GM06990 (cell line): ENCODE results near the gene CPED1.

Experiments used
- DNase-seq: peaks from one replicate; pipeline ENCODE4 v3.0.0-alpha.2; 2011; ENCODE audit not compliant: insufficient read length; ENCODE audit errors: extremely low read depth
- H3K27me3 ChIP-seq: replicated peaks from 2 replicates; pipeline ENCODE4 v1.6.0; 2011; ENCODE audit warnings: low read length; ENCODE audit not compliant: control insufficient read depth, insufficient read depth
- H3K36me3 ChIP-seq: 2 replicates; pipeline ENCODE4 v1.5.1; 2011; ENCODE audit warnings: low read length; ENCODE audit not compliant: control insufficient read depth, insufficient read depth
- H3K4me3 ChIP-seq: replicated peaks from 2 replicates; pipeline ENCODE4 v1.5.1; 2011; ENCODE audit warnings: low read depth, mild to moderate bottlenecking, control low read depth, low read length
- TF ChIP-seq, protein P1 (sequence below): IDR thresholded peaks from 2 replicates; pipeline ENCODE4 v1.5.1; 2011; ENCODE audit warnings: low read length, control low read depth, mild to moderate bottlenecking, inconsistent platforms; ENCODE audit not compliant: insufficient read depth, poor library complexity, severe bottlenecking

Gene CPED1

DNA sequence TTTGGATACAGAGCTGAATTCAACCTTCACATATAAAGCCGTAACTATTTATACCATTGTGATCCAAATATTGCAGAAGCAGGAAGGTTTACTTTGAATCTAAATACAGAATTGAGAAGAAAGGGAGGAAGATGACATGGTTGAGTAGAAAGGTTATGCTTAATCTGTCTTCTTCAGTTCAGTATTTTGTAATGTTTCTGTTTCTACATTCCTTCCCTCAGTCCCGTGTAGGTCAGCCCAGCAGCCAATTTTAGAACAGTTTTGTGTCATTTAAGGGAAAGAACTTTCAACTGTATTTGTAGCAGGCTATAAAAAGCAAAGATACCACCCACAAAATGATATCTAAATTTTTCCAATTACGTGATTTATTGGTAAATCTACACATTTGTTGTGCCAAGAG is 97.4 kb downstream of the CPED1 start:
- H3K27me3 ChIP-seq: no peaks in the 10 kb centered on the region
- H3K36me3 ChIP-seq: no peaks in the 10 kb centered on the region
- no peak for DNase-seq
- TF ChIP-seq, protein P1, sequence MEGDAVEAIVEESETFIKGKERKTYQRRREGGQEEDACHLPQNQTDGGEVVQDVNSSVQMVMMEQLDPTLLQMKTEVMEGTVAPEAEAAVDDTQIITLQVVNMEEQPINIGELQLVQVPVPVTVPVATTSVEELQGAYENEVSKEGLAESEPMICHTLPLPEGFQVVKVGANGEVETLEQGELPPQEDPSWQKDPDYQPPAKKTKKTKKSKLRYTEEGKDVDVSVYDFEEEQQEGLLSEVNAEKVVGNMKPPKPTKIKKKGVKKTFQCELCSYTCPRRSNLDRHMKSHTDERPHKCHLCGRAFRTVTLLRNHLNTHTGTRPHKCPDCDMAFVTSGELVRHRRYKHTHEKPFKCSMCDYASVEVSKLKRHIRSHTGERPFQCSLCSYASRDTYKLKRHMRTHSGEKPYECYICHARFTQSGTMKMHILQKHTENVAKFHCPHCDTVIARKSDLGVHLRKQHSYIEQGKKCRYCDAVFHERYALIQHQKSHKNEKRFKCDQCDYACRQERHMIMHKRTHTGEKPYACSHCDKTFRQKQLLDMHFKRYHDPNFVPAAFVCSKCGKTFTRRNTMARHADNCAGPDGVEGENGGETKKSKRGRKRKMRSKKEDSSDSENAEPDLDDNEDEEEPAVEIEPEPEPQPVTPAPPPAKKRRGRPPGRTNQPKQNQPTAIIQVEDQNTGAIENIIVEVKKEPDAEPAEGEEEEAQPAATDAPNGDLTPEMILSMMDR: no peak
- H3K4me3 ChIP-seq: no peak overlapping the region

DNA sequence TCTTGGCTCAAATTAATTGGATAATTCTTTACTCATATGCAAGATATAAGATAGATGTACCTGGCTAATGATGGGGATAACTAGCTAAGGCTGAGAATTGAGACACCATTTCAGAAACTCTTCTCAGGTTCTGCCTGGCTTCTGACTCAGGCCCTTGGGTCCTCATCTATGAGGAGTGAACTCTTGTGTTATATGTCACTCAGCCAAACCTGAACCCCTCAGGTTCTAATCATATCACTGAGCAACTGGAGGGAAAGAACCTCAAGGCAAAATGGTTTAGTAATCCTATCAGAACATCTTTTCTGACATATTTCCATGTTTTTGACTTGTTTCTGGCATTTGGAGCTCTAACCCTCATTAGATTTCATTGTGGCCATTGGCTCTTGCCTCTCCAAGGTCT is 100.4 kb downstream of the CPED1 start:
- Histone ChIP-seq H3K27me3 (no peaks in the 10 kb centered on the region), H3K36me3 (no peaks in the 10 kb centered on the region), H3K4me3 (no peak overlapping the region)
- TF ChIP-seq, protein P1: no peak
- no peak for DNase-seq

DNA sequence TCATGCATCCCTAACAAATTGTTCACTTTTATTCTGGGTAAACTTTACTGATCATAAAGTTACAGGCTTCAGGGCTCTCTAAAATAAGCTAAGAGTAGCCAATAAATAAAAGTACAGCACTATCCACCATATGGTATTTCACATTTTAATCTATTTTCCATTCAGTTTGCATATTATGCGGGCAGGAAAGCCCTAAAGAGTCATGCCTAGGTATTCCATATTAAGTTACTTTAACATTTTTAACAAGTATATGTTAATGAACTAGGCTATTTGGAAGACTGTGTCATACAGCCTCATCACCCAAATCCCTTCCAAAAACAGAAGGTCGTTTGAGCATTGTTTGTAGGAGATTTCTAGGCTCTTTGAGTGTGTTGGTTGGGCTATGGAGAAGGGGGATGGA is 106.3 kb downstream of the CPED1 start:
- TF ChIP-seq, protein P1: no peak
- H3K4me3 ChIP-seq: no peak overlapping the region
- DNase-seq: no peak
- no peaks in the 10 kb centered on the region for H3K36me3 ChIP-seq
- H3K27me3 ChIP-seq: no peaks in the 10 kb centered on the region

DNA sequence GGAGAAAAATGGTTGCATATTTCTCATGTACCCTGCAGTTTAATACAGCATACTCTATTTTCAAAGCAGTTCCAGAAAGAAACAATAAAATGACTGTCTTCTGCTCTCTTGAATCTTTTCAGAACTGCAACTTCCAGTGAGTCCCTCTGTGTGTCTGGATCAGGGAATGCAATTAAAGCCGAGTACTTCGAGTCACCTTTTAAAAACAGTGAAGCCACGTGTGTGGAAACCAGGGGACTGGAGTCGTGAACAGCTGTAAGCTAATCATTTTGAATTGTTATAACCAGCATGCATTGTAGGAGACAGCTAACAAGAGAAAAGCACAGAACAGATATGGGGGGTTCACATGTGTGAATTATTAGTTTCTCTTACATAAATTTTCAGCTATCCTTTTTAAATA is 109.1 kb downstream of the CPED1 start:
- H3K36me3 ChIP-seq: no peaks in the 10 kb centered on the region
- DNase-seq: no peak
- no peaks in the 10 kb centered on the region for H3K27me3 ChIP-seq
- no peak overlapping the region for H3K4me3 ChIP-seq
- TF ChIP-seq, protein P1: no peak

DNA sequence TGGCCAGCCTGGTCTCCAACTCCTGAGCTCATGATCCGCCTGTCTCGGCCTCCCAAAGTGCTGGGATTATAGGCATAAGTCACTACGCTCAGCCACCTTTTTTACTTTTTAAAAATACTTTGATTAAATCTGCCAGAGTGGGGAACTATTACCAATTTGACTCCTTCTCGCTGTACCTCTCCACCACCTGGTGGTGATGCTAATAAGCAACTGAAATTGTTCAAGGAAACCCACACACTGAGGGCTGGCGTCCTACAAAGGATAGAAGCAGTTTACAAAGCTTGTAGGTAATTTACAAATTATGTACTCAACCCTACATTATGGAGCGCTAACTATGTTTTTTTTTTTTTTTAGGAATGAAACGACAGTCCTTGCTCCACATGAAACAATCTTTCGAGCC is 111.1 kb downstream of the CPED1 start:
- TF ChIP-seq, protein P1: peak; percentile 28
- Histone ChIP-seq H3K4me3 (no peak overlapping the region), H3K27me3 (no peaks in the 10 kb centered on the region), H3K36me3 (no peaks in the 10 kb centered on the region)
- DNase-seq: no peak

DNA sequence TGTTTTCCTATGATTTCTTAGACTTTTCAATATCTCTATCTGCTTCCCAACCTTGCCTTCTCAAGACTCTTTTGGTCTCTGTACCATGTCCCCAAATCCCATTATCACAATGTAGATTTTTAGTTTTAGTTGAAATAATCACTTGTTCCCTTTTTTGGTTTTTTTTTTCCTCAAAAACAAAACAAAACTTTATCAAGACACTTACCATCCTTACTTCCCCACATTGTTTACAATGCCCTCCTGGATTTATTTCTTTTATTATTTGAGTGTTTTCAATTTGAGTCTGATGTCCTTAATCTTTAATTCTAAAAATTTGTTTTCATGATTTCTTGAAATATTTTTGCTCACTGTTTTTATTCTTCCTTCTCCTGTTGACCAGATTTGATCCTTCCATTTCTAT is 112.6 kb downstream of the CPED1 start:
- DNase-seq: no peak
- H3K4me3 ChIP-seq: no peak overlapping the region
- H3K27me3 ChIP-seq: no peaks in the 10 kb centered on the region
- TF ChIP-seq, protein P1: no peak
- no peaks in the 10 kb centered on the region for H3K36me3 ChIP-seq
